NCI-H1092 (cell line): Measurements from ENCODE around the gene CSTPP1.
"Not testable (repeated sequence)": the region's sequence is repeated elsewhere in the genome, so short reads cannot be mapped to it uniquely, and the experiment has no call there.

ENCODE experiments used
- DNase-seq: peaks from one replicate; lab custom pipeline; 2025; lab: John Stamatoyannopoulos, UW

The CSTPP1 gene

GRCh38 chr11:47050284-47050683, 113.7 kb downstream of the CSTPP1 start:
- DNase-seq, result no peak

- no peak for DNase-seq
Measured at GRCh38 chr11:47051217-47051616, 114.7 kb downstream of the CSTPP1 start.

- no peak for DNase-seq
Measured at GRCh38 chr11:47052165-47052564, 115.6 kb downstream of the CSTPP1 start.

GRCh38 chr11:47052576-47052975, 116.0 kb downstream of the CSTPP1 start:
- no peak for DNase-seq

GRCh38 chr11:47055534-47055933, 119.0 kb downstream of the CSTPP1 start:
- DNase-seq, result no peak

- no peak for DNase-seq
Measured at GRCh38 chr11:47056261-47056915, 119.8 kb downstream of the CSTPP1 start.

GRCh38 chr11:47057365-47057764, 120.8 kb downstream of the CSTPP1 start:
- DNase-seq, result no peak

- no peak for DNase-seq
Measured at GRCh38 chr11:47060807-47061206, 124.2 kb downstream of the CSTPP1 start.

- no peak for DNase-seq
Measured at GRCh38 chr11:47061429-47062178, 125.0 kb downstream of the CSTPP1 start.

- no peak for DNase-seq
Measured at GRCh38 chr11:47062736-47063135, 126.2 kb downstream of the CSTPP1 start.

- DNase-seq, result no peak
Measured at GRCh38 chr11:47067401-47067800, 130.8 kb downstream of the CSTPP1 start.

- DNase-seq, result no peak
Measured at GRCh38 chr11:47070769-47071168, 134.2 kb downstream of the CSTPP1 start.

GRCh38 chr11:47071341-47071740, 134.8 kb downstream of the CSTPP1 start:
- no peak for DNase-seq

GRCh38 chr11:47071791-47072261, 135.3 kb downstream of the CSTPP1 start:
- DNase-seq, result no peak

GRCh38 chr11:47078751-47079521, 142.4 kb downstream of the CSTPP1 start:
- DNase-seq, result no peak

- DNase-seq, result not testable (repeated sequence)
Measured at GRCh38 chr11:47080775-47081174, 144.2 kb downstream of the CSTPP1 start.

- no peak for DNase-seq
Measured at GRCh38 chr11:47083913-47084312, 147.4 kb downstream of the CSTPP1 start.

GRCh38 chr11:47087801-47088200, 151.2 kb downstream of the CSTPP1 start:
- no peak for DNase-seq

GRCh38 chr11:47093541-47093940, 157.0 kb downstream of the CSTPP1 start:
- no peak for DNase-seq

GRCh38 chr11:47096871-47097270, 160.3 kb downstream of the CSTPP1 start:
- not testable (repeated sequence) for DNase-seq

- DNase-seq, result not testable (repeated sequence)
Measured at GRCh38 chr11:47098223-47098622, 161.7 kb downstream of the CSTPP1 start.

- no peak for DNase-seq
Measured at GRCh38 chr11:47099214-47099917, 162.8 kb downstream of the CSTPP1 start.
